ENCODE data around the gene POU2AF1.

POU2AF1 gene

DNA sequence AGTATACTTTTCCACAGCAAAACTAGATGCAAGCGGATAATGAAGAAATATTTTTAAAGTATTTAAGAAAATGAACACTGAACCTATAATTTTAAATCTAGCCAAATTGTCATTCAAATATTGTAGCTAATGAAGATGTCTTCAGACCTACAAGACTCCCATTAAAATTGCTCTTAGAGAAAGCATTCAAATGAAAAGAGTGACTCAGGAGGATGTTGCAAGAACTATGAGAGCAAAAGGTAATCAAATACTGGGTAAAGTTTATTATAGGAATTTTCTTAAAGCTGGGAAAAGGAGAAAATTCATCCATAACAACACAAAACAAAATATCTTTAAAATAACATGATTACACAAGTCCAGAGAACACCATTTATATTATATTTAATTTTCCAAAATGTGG, 5.4 kb upstream of the POU2AF1 start:
- no CpG with 5 or more reads among the region's 1 CpG for WGBS (ENCODE audit: extremely low coverage, insufficient coverage, low lambda C conversion rate)
- no peak overlapping the region for H3K18ac ChIP-seq (ENCODE audit: low read length)
- no peak overlapping the region for H3K4ac ChIP-seq (ENCODE audit: low read depth, low read length)
- no peaks in the 10 kb centered on the region for H3K79me2 ChIP-seq (ENCODE audit: control insufficient read depth, insufficient read depth, low read length)
- no peaks in the 10 kb centered on the region for H3K36me3 ChIP-seq (ENCODE audit: control insufficient read depth, insufficient read depth, low read length)
- no peak overlapping the region for H2AK5ac ChIP-seq (ENCODE audit: low read length)
- H3K79me1 ChIP-seq (ENCODE audit: low read length): no peaks in the 10 kb centered on the region
- H4K8ac ChIP-seq (ENCODE audit: low read depth, low read length): no peak overlapping the region
- no peak for DNase-seq
- H3K27ac ChIP-seq (ENCODE audit: low read depth, low read length): no peak overlapping the region
- no peak overlapping the region for H2BK5ac ChIP-seq (ENCODE audit: low read length)
- H3K23ac ChIP-seq (ENCODE audit: low read length): no peak overlapping the region
- no peak overlapping the region for H3K4me3 ChIP-seq (ENCODE audit: low read length)
- no peak overlapping the region for H3K9ac ChIP-seq (ENCODE audit: low read length)
- H3K56ac ChIP-seq (ENCODE audit: low read length): no peak overlapping the region
- no peak overlapping the region for H3K4me2 ChIP-seq (ENCODE audit: low read length)
- H2BK120ac ChIP-seq (ENCODE audit: low read depth, low read length): no peak overlapping the region
- no peak overlapping the region for H2BK15ac ChIP-seq (replicated peaks; ENCODE audit: low read depth)
- no peak overlapping the region for H4K5ac ChIP-seq (ENCODE audit: low read length)
- H3K27me3 ChIP-seq (ENCODE audit: insufficient read depth, low read length, poor library complexity): no peaks in the 10 kb centered on the region
- H3K4me1 ChIP-seq (ENCODE audit: control insufficient read depth, low read depth, low read length): no peaks in the 10 kb centered on the region

- H3K4me2 ChIP-seq (ENCODE audit: low read length): no peak overlapping the region
- H2BK5ac ChIP-seq (ENCODE audit: low read length): no peak overlapping the region
- no peaks in the 10 kb centered on the region for H3K27me3 ChIP-seq (ENCODE audit: insufficient read depth, low read length, poor library complexity)
- H3K4me3 ChIP-seq (ENCODE audit: low read length): no peak overlapping the region
- no peak overlapping the region for H4K8ac ChIP-seq (ENCODE audit: low read depth, low read length)
- H3K27ac ChIP-seq (ENCODE audit: low read depth, low read length): no peak overlapping the region
- no peak overlapping the region for H4K5ac ChIP-seq (ENCODE audit: low read length)
- no peaks in the 10 kb centered on the region for H3K4me1 ChIP-seq (ENCODE audit: control insufficient read depth, low read depth, low read length)
- no peaks in the 10 kb centered on the region for H3K36me3 ChIP-seq (ENCODE audit: control insufficient read depth, insufficient read depth, low read length)
- no peak overlapping the region for H3K18ac ChIP-seq (ENCODE audit: low read length)
- H3K4ac ChIP-seq (ENCODE audit: low read depth, low read length): no peak overlapping the region
- H3K56ac ChIP-seq (ENCODE audit: low read length): no peak overlapping the region
- no peak for DNase-seq
- H3K23ac ChIP-seq (ENCODE audit: low read length): no peak overlapping the region
- WGBS (ENCODE audit: extremely low coverage, insufficient coverage, low lambda C conversion rate): no CpG with 5 or more reads among the region's 2 CpGs
- no peak overlapping the region for H3K9ac ChIP-seq (ENCODE audit: low read length)
- no peak overlapping the region for H2AK5ac ChIP-seq (ENCODE audit: low read length)
- H2BK15ac ChIP-seq (replicated peaks; ENCODE audit: low read depth): no peak overlapping the region
- no peaks in the 10 kb centered on the region for H3K79me1 ChIP-seq (ENCODE audit: low read length)
- no peaks in the 10 kb centered on the region for H3K79me2 ChIP-seq (ENCODE audit: control insufficient read depth, insufficient read depth, low read length)
- no peak overlapping the region for H2BK120ac ChIP-seq (ENCODE audit: low read depth, low read length)
Observed at GRCh38 chr11:111382451-111382850, 3.4 kb upstream of the POU2AF1 start.

DNA sequence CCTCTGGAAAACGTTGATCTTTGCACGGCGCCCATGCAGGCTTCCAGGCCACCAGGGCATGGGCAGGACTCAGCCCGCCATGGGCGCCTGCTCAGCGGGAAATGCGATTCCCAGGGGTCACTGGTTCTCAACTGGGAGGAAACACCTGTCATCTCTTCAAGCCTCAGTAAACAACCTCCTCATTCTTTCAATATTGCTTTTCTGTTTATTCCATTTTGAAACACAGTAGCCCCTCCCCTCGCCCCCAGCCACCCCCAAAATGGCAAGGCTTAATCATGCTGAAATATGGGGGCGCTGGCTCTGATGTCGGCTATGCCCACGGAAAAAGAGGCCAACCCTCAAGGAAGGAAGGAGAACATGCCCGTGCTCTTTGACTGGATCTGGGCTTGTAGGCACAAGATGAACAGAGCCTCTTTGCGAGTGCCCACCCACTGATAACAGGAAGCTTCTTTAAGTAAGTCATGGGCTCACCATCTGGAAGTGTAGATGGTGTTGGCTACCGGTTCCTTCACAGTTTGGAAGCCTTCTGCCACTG, 594 bp upstream of the POU2AF1 start:
- WGBS (ENCODE audit: extremely low coverage, insufficient coverage, low lambda C conversion rate): no CpG with 5 or more reads among the region's 14 CpGs
- DNase-seq: no peak

GRCh38 chr11:111378185-111378860, 752 bp downstream of the POU2AF1 start:
- no CpG with 5 or more reads among the region's 8 CpGs for WGBS (ENCODE audit: extremely low coverage, insufficient coverage, low lambda C conversion rate)
- H3K23ac ChIP-seq (ENCODE audit: low read length): no peak overlapping the region

More for the DNA sequence above, 594 bp upstream of the POU2AF1 start:
- Histone ChIP-seq H3K4me2 (ENCODE audit: low read length) (no peak overlapping the region), H2BK120ac (ENCODE audit: low read depth, low read length) (no peak overlapping the region), H3K36me3 (ENCODE audit: control insufficient read depth, insufficient read depth, low read length) (no peaks in the 10 kb centered on the region), H3K27ac (ENCODE audit: low read depth, low read length) (no peak overlapping the region), H3K79me1 (ENCODE audit: low read length) (no peaks in the 10 kb centered on the region), H3K79me2 (ENCODE audit: control insufficient read depth, insufficient read depth, low read length) (no peaks in the 10 kb centered on the region), H3K4ac (ENCODE audit: low read depth, low read length) (no peak overlapping the region), H3K18ac (ENCODE audit: low read length) (no peak overlapping the region), H2BK5ac (ENCODE audit: low read length) (no peak overlapping the region), H3K4me1 (ENCODE audit: control insufficient read depth, low read depth, low read length) (no peaks in the 10 kb centered on the region), H2AK5ac (ENCODE audit: low read length) (no peak overlapping the region), H3K23ac (ENCODE audit: low read length) (no peak overlapping the region), H3K4me3 (ENCODE audit: low read length) (no peak overlapping the region), H3K27me3 (ENCODE audit: insufficient read depth, low read length, poor library complexity) (no peaks in the 10 kb centered on the region), H4K8ac (ENCODE audit: low read depth, low read length) (no peak overlapping the region), H2BK15ac (replicated peaks; ENCODE audit: low read depth) (no peak overlapping the region), H3K9ac (ENCODE audit: low read length) (no peak overlapping the region), H4K5ac (ENCODE audit: low read length) (no peak overlapping the region), H3K56ac (ENCODE audit: low read length) (no peak overlapping the region)

GRCh38 chr11:111376181-111376871, 2.7 kb downstream of the POU2AF1 start:
- no peak overlapping the region for H2BK15ac ChIP-seq (replicated peaks; ENCODE audit: low read depth)
- H2BK120ac ChIP-seq (ENCODE audit: low read depth, low read length): no peak overlapping the region
- H3K9ac ChIP-seq (ENCODE audit: low read length): no peak overlapping the region
- H3K56ac ChIP-seq (ENCODE audit: low read length): no peak overlapping the region
- H2AK5ac ChIP-seq (ENCODE audit: low read length): no peak overlapping the region
- H3K4me3 ChIP-seq (ENCODE audit: low read length): no peak overlapping the region
- H3K79me2 ChIP-seq (ENCODE audit: control insufficient read depth, insufficient read depth, low read length): no peaks in the 10 kb centered on the region
- no peak for DNase-seq
- H3K18ac ChIP-seq (ENCODE audit: low read length): no peak overlapping the region
- no peak overlapping the region for H4K5ac ChIP-seq (ENCODE audit: low read length)
- no peak overlapping the region for H3K4me2 ChIP-seq (ENCODE audit: low read length)
- no peak overlapping the region for H2BK5ac ChIP-seq (ENCODE audit: low read length)
- H3K4ac ChIP-seq (ENCODE audit: low read depth, low read length): no peak overlapping the region
- no peak overlapping the region for H3K27ac ChIP-seq (ENCODE audit: low read depth, low read length)
- no peaks in the 10 kb centered on the region for H3K27me3 ChIP-seq (ENCODE audit: insufficient read depth, low read length, poor library complexity)
- no peak overlapping the region for H3K23ac ChIP-seq (ENCODE audit: low read length)
- H4K8ac ChIP-seq (ENCODE audit: low read depth, low read length): no peak overlapping the region
- no CpG with 5 or more reads among the region's 3 CpGs for WGBS (ENCODE audit: extremely low coverage, insufficient coverage, low lambda C conversion rate)
- H3K79me1 ChIP-seq (ENCODE audit: low read length): no peaks in the 10 kb centered on the region
- H3K36me3 ChIP-seq (ENCODE audit: control insufficient read depth, insufficient read depth, low read length): no peaks in the 10 kb centered on the region
- no peaks in the 10 kb centered on the region for H3K4me1 ChIP-seq (ENCODE audit: control insufficient read depth, low read depth, low read length)

More at GRCh38 chr11:111378185-111378860, 752 bp downstream of the POU2AF1 start:
- Histone ChIP-seq H3K27me3 (ENCODE audit: insufficient read depth, low read length, poor library complexity) (no peaks in the 10 kb centered on the region), H3K27ac (ENCODE audit: low read depth, low read length) (no peak overlapping the region), H3K18ac (ENCODE audit: low read length) (no peak overlapping the region), H4K5ac (ENCODE audit: low read length) (no peak overlapping the region), H3K79me2 (ENCODE audit: control insufficient read depth, insufficient read depth, low read length) (no peaks in the 10 kb centered on the region), H3K36me3 (ENCODE audit: control insufficient read depth, insufficient read depth, low read length) (no peaks in the 10 kb centered on the region), H3K9ac (ENCODE audit: low read length) (no peak overlapping the region), H3K79me1 (ENCODE audit: low read length) (no peaks in the 10 kb centered on the region), H3K4me1 (ENCODE audit: control insufficient read depth, low read depth, low read length) (no peaks in the 10 kb centered on the region), H2BK120ac (ENCODE audit: low read depth, low read length) (no peak overlapping the region), H3K4ac (ENCODE audit: low read depth, low read length) (no peak overlapping the region), H3K4me2 (ENCODE audit: low read length) (no peak overlapping the region), H3K4me3 (ENCODE audit: low read length) (no peak overlapping the region), H4K8ac (ENCODE audit: low read depth, low read length) (no peak overlapping the region), H3K56ac (ENCODE audit: low read length) (no peak overlapping the region), H2AK5ac (ENCODE audit: low read length) (no peak overlapping the region), H2BK5ac (ENCODE audit: low read length) (no peak overlapping the region), H2BK15ac (replicated peaks; ENCODE audit: low read depth) (no peak overlapping the region)
- no peak for DNase-seq
